ENCODE results near the gene MSH2.

- TF ChIP-seq CREB5 (CRISPR knock-in tag; IDR thresholded peaks at IDR 0.05; ENCODE audit: low read depth): no peak
- no peak for TF ChIP-seq ZNF565 (CRISPR knock-in tag; conservative IDR thresholded peaks at IDR 0.05; ENCODE audit: low read depth)
- TF ChIP-seq ESRRG (CRISPR knock-in tag; IDR thresholded peaks at IDR 0.05): no peak
- TF ChIP-seq PATZ1 (CRISPR knock-in tag; IDR thresholded peaks at IDR 0.05; ENCODE audit: borderline replicate concordance): no peak
- no peak for TF ChIP-seq POU6F1 (CRISPR knock-in tag; IDR thresholded peaks at IDR 0.05; ENCODE audit: borderline replicate concordance, low read depth)
Observed at GRCh38 chr2:47455411-47455810, 52.5 kb downstream of the MSH2 start.

Data from SK-N-SH treated with all-trans-retinoic acid at 6 μM for 48 hours (cell line).